Ascending aorta (tissue), 2 donors: Measurements from ENCODE around the gene CPNE4. TPM values are rescaled to one million over a fixed set of nuclear protein-coding genes. Genes with fewer than 3 reads are reported as not detected.

Experiments
- DNase-seq, 2 donors: peaks; one replicate each; pipeline ENCODE4 v3.0.0-alpha.2; 2019; ENCODE audit warnings: low spot score in 2 of 2
- H3K27ac ChIP-seq, 2 donors: fragments of 200-600 bp; sonication (generic); one replicate each; pipeline ENCODE4 v1.5.1; 2016 to 2017; ENCODE audit warnings: mild to moderate bottlenecking in 1 of 2
- H3K27me3 ChIP-seq: fragments of 200-600 bp; sonication (generic); one replicate; pipeline ENCODE4 v1.5.1; 2017
- H3K36me3 ChIP-seq, 2 donors: fragments of 200-600 bp; sonication (generic); one replicate each; pipeline ENCODE4 v1.5.1; 2016
- H3K4me1 ChIP-seq, 2 donors: fragments of 200-600 bp; sonication (generic); one replicate each; pipeline ENCODE4 v1.5.1; 2016 to 2017; ENCODE audit warnings: mild to moderate bottlenecking in 1 of 2
- H3K4me3 ChIP-seq, 2 donors: fragments of 200-600 bp; sonication (generic); one replicate each; pipeline ENCODE4 v1.5.1; 2016 to 2017; ENCODE audit warnings: mild to moderate bottlenecking in 1 of 2
- H3K9me3 ChIP-seq, 2 donors: fragments of 200-600 bp; sonication (generic); one replicate each; pipeline ENCODE4 v1.5.1; 2016
- intact Hi-C: fragments of 100-400 bp; cut with DNase I; formaldehyde crosslinking; loops from one replicate; pipeline ENCODE4 v1.15.1; 2023
- total RNA-seq: library from RNA; depleted of rRNA; stranded (reverse); fragments of >200 nt; gene quantifications from one replicate; pipeline ENCODE4 v1.1.0, GENCODE V29; 2016
- TF ChIP-seq, protein P1 (sequence below), 3 experiments: fragments of 200-600 bp in 2 of 3; fragments of 450-650 bp in 1 of 3; sonication (generic) in 2 of 3; IDR thresholded peaks; one replicate each; pipeline ENCODE4 v1.5.1; 2016 to 2019; ENCODE audit warnings: antibody characterized with exemption in 3 of 3, mild to moderate bottlenecking in 1 of 3, moderate library complexity in 1 of 3

The CPNE4 gene
- total RNA-seq, 1 donor from 2014 or later: not detected

- no peak overlapping the region for H3K27ac ChIP-seq
Measured at GRCh38 chr3:131789188-131789587, 245.6 kb downstream of the CPNE4 start.

GRCh38 chr3:131786386-131786785 lies 248.4 kb downstream of the CPNE4 start:
- Histone ChIP-seq H3K4me1 (no peaks in the 10 kb centered on the region), H3K4me3 (no peak overlapping the region), H3K27ac (no peak overlapping the region), H3K27me3 (no peaks in the 10 kb centered on the region), H3K9me3 (no peaks in the 10 kb centered on the region), H3K36me3 (no peaks in the 10 kb centered on the region)
- DNase-seq: no peak
- TF ChIP-seq, protein P1, sequence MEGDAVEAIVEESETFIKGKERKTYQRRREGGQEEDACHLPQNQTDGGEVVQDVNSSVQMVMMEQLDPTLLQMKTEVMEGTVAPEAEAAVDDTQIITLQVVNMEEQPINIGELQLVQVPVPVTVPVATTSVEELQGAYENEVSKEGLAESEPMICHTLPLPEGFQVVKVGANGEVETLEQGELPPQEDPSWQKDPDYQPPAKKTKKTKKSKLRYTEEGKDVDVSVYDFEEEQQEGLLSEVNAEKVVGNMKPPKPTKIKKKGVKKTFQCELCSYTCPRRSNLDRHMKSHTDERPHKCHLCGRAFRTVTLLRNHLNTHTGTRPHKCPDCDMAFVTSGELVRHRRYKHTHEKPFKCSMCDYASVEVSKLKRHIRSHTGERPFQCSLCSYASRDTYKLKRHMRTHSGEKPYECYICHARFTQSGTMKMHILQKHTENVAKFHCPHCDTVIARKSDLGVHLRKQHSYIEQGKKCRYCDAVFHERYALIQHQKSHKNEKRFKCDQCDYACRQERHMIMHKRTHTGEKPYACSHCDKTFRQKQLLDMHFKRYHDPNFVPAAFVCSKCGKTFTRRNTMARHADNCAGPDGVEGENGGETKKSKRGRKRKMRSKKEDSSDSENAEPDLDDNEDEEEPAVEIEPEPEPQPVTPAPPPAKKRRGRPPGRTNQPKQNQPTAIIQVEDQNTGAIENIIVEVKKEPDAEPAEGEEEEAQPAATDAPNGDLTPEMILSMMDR (IDR thresholded peaks at IDR 0.05): no peak
- intact Hi-C loops: no loop called here

More at GRCh38 chr3:131789188-131789587, 245.6 kb downstream of the CPNE4 start:
- no peaks in the 10 kb centered on the region for H3K9me3 ChIP-seq
- H3K36me3 ChIP-seq: no peaks in the 10 kb centered on the region
- H3K4me3 ChIP-seq: no peak overlapping the region
- no peak for DNase-seq
- TF ChIP-seq, protein P1 (IDR thresholded peaks at IDR 0.05): no peak
- H3K27me3 ChIP-seq: no peaks in the 10 kb centered on the region
- intact Hi-C loops: no loop called here
- H3K4me1 ChIP-seq: no peaks in the 10 kb centered on the region

DNA sequence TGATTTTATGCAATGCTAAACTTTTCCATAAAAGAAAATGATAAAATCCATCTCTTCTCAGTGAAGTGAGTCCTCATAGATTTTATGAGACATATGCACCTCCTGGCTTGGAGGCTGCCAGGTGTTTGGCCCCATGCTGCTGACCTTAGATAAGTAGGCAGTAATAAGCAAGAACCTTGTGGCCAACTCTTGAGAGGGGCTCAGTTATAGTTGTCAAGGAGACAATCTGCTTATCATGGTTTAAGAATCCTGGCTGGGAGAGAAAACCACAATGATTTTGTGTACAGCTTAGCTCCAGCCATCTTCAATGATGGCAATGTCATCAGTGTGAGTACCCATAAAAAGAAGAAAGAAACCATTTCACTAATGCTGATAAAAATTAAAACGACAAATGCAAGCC lies 252.1 kb downstream of the CPNE4 start:
- DNase-seq: no peak
- Histone ChIP-seq H3K36me3 (no peaks in the 10 kb centered on the region), H3K27ac (no peak overlapping the region), H3K27me3 (no peaks in the 10 kb centered on the region), H3K4me3 (no peak overlapping the region), H3K4me1 (no peaks in the 10 kb centered on the region), H3K9me3 (no peaks in the 10 kb centered on the region)
- TF ChIP-seq, protein P1 (IDR thresholded peaks at IDR 0.05): no peak
- intact Hi-C loops: no loop called here

GRCh38 chr3:131778526-131778925 lies 256.3 kb downstream of the CPNE4 start:
- Histone ChIP-seq H3K9me3 (no peaks in the 10 kb centered on the region), H3K27me3 (no peaks in the 10 kb centered on the region), H3K36me3 (no peaks in the 10 kb centered on the region), H3K4me1 (no peaks in the 10 kb centered on the region), H3K27ac (no peak overlapping the region), H3K4me3 (no peak overlapping the region)
- no peak for DNase-seq
- intact Hi-C loops: no loop called here
- TF ChIP-seq, protein P1 (IDR thresholded peaks at IDR 0.05): no peak

DNA sequence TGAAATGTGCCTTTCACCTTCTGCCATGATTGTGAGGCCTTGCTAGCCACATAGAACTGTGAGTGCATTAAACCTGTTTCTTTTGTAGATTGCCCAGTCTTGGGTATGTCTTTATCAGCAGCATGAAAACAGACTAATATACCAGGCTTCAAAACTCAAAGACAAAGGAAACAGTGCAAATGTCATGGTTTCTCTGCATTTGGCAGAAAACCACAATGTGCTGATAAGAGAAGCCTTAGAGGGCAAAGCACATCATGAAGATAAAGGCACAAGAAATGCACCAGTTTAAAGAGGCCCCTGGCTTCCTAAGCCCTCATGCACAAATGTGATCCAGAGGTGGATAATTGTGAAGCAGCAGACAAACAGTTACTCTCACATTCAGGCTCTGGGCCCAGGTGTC lies 259.2 kb downstream of the CPNE4 start:
- no peak overlapping the region for H3K27ac ChIP-seq
- H3K27me3 ChIP-seq: no peaks in the 10 kb centered on the region
- DNase-seq: no peak
- no peaks in the 10 kb centered on the region for H3K9me3 ChIP-seq
- no peaks in the 10 kb centered on the region for H3K4me1 ChIP-seq
- TF ChIP-seq, protein P1 (IDR thresholded peaks at IDR 0.05): no peak
- H3K4me3 ChIP-seq: no peak overlapping the region
- H3K36me3 ChIP-seq: no peaks in the 10 kb centered on the region
- intact Hi-C loops: no loop called here
